8988T (cell line): ENCODE results near the gene CNBP.
"Not testable (repeated sequence)": the region's sequence is repeated elsewhere in the genome, so short reads cannot be mapped to it uniquely, and the experiment has no call there.

Experiments
- DNase-seq: peaks from one replicate; pipeline ENCODE4 v3.0.0; 2011

Gene CNBP

DNA sequence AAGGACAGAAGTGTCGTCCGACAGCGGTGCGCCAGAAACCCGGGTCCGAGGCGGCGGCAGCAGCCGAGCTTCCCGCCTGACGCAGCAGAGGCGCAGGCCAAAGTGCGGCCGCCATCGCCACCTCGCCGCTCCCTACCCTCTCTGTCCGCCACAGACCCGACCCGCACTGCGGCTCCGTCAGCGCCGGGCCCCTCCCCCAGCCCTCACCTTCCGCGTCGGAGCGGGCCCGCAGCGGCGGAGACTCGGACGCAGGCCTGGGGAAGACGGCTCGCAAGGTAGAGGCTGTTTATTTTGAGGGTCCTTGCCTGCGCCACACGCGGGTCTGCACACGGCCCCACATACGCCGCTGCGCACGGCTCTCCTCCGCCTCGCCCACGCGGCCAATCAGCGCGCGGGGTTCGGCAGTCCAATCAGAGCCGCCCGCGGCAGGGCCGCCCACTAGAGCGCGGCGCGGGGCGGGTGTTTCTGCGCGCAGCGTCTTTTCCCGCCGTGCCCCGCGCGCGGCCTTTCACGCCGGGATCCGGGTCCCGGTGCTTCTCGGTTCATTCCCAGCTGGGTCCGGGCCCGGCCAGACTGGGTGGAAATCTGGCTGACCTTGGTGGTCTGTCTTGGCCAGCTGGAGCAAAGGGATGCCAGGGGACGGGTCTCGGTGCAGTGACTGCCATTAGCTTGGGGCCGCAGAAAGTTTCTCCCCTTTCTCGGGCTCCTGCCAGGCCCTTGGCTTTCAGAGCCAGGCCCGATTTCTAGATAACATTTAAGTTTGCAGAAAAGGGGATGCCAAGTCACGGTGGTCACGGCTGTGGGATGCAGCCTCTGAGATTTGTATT, at the start of gene CNBP:
TSS of gene CNBP (minus strand) at position 328 of the 827 bp plus-strand sequence. CDS start 12,139 bp downstream, outside the sequence.
- peak; percentile 88 for DNase-seq

DNA sequence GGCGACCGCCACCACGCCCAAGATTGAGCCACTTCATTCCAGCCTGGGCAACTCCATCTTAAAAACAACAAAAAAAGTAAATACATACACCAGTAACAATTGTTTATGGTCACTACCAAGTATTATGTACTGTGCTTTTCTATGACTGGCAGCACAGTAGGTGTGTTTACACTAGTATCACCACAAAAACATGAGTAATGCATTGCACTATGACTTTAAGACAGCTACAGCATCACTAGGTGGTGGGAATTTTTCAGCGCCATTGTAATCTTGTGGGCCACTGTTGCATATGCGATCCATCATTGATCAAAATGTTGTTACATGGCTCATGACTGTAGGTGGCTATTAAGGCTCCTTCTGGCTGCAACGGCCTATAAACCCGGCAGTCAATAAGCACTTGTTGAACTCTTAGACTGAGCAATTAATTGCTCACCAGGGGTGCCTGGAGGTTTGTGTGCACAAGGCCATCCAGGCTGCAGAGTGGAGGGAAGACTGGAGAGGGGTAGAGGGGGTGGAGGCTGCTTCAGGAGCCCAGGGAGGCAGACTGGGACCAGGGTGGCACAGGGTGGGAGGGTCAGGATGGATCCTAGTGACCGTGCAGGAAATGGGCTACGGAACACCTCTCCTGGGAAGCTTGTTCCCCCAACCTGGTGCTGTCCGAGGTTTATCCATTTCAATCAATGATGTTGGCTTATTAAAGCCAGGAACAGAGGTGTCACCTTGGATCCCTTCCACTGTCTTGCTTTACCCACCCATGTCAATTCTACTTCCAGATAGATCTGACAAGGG, 47.8 kb upstream of the CNBP start:
- DNase-seq = no peak

DNA sequence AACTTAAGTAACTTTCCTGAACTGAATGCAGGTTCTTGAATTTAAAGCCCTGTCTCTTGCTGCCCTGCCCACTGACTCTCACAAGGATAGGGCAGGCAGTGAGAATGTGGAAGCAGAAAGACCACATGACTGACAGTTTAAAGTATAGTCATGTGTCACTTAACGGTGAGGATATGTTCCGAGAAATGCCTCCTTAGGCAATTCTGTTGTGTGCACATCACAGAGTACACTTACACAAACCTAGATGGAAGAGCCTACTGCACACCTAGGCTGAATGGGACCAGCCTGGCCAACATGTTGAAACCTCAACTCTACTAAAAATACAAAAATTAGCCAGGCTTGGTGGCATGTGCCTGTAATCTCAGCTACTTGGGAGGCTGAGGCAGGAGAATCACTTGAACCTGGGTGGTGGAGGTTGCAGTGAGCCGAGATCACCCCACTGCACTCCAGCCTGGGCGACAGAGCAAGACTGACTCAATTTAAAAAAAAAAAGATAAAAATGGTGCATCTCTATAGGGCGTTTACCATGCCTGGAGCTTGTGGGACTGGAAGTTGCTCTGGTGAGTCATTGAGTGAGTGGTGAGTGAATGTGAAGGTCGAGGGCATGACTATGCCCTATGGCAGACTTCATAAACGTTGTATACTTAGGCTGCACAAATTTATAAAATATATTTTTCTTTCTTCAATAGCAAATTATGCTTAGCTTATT, 46.8 kb upstream of the CNBP start:
- DNase-seq = no peak

DNA sequence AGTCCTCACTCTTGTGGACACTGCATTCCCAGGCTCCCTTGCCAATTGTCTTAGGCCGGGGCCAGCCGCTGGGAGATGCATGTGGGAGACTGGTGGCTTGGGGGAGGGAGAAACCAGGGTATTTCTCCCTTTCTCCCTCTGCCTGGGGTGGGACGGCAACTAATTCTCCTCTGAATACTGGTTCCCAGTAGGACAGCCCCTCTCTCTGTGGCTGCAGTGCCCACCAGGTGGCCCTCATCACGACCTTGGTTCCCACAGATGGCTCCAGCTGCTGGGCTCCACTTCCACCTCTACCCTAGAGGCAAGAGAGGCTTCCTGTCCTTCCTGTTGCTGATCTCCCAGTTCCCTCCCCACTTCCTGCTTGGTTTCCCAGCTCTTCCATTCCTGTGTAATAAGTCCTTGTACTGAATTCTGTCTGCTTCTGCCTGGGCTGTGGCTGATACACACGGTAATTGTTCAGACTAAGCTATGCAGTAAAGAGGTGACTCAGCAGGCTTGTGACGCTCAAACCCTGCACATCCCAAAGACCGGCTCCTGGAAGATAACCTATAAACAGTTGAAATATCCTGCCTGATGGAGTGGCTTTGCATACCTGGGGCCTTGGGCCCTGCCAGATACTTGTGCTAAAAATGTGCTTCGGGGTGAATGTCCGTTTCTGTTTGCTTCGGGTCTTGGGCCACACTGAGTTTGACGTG, 45.3 kb upstream of the CNBP start:
- no peak for DNase-seq

DNA sequence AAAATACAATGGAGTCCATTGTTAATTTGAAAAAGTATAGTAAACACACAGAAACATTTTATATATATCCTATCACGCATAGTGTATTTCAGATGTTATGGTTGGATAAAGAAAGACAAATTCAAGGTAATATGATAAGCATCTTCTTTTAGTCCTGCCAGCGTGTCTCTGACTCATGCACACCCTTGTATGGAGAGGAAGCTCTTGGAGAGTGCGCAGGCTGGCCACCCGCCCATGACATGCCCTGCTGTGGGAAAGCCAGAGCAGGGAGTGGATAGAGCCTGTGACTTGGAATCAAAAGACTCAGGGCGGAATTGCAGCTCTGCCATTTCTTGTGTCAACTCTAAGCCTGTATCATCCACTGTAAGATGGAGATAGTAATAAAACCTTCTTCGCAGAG, 42.7 kb upstream of the CNBP start:
- no peak for DNase-seq

DNA sequence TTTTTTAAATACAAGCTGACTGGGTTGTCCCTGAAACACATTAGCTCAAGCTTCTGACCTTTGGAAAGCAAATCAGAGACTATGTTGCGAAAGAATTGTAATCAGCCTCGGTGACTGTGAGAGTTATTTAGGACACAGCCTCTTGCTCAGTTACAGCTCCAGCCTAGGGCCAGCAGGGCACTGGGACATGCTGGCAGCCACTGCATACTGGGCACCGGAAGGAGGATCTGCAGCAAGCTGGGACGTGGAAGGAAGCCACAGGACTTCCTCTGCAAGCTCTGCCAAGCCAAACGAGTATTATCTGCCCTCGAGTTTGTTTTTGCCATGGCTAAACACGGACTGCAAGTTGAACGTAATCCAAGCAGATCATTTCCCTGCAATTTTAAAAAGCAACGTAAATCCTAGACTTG, 41.3 kb upstream of the CNBP start:
- DNase-seq = peak; percentile 51

DNA sequence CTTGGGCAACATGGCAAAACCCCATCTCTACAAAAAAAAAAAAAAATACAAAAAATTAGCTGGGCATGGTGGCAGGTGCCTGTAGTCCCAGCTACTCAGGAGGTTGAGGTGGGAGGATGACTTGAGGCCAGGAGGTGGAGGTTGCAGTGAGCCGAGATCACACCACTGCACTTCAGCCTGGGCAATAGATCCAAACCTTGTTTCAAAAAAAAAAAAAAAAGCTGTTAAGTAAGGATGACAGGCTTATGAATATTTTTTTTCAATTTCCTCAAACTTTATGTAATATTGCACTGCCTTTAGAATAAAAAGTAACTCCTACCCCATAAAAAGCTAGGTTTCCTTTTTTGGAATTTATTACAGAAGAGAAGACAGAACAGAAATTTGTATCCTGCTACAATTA, 40.7 kb upstream of the CNBP start:
- DNase-seq = not testable (repeated sequence)

DNA sequence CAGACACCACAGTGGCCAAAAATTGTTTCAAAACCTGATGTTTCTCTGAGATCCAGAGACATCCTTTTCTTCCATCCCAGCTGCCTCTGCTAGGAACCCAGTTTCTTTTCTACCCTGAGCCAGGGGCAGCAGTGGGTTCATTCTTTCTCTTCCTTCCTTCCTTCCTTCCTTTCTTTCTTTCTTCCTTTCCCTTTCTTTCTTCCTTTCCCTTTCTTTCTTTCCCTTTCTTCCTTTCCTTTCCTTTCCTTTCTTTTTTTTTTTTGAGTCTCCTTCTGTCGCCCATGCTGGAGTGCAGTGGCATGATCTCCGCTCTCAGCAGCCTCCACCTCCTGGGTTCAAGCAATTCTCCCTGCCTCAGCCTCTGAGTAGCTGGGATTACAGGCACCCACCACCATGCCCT, 35.0 kb upstream of the CNBP start:
- DNase-seq = no peak

DNA sequence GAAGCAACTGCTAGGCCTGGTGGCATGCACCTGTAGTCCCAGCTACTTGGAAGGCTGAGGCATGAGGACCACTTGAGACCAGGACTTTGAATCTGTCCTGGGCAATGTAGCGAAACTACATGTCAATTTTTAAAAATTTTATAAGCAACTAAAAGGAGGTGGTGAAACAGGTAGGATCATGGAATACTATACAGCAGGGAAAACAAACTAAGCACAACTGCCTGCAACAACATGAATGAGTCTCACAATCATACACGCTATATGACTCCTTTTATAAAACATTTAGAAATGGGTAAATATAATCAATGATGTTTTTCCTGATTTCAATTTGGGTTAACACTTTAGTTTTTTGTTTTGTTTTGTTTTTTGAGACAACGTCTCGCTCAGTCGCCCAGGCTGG, 29.5 kb upstream of the CNBP start:
- no peak for DNase-seq

DNA sequence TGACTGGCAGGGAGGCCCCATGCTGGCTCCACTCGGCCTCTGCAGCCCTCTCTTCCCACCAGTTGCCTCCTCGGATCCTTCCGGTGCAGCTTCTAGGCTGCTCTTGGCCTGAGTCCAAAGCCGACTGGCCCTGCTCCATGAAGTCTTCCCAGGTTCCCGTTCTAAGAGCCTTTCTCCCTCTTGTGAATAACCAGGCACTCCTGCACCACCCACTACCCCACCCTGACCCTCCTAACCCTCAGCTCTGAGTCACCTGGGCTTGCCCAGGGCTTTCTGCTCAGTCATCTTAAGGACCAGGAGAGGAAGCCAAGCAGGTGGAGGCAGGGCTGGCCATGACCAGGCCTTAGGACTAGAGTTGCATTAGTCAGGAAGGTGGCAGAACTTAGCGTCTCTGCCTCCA, 28.1 kb upstream of the CNBP start:
- DNase-seq = peak; percentile 36

DNA sequence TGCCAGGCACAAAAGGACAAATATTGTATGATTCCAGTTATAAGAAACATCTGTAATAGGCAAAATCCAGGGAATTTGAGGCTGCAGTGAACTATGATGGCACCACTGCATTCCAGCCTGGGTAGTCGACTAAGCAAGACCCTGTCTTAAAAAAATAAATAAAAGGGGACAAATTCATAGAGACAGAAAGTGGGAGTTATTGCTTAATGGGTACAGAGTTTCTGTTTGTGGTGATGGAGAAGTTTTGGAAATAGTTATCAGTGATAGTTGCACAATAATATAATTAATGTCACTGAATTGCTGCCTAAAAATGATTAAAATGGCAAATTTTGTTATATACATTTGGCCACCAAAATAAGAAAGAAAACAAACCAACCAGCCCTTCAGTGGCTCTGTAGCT, 27.6 kb upstream of the CNBP start:
- no peak for DNase-seq

DNA sequence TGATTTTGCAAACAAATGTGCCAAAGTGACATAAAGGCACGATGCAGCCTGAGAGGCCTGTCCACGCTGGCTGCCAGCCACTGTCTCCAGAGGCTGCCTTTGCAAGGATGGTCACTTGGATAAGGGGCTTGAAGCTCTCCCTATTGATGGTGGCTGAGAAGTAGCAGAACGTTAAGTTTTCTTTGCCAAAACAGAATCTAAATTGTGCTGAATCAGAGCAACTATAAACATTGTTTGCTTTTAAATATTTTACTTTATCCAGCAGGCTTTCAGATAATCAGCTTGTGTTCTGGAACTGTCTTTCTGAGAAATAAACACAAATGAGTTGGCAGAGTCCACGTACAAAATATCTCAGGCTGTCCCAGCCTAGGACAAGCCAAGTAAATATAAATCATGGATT, 23.8 kb upstream of the CNBP start:
- no peak for DNase-seq

DNA sequence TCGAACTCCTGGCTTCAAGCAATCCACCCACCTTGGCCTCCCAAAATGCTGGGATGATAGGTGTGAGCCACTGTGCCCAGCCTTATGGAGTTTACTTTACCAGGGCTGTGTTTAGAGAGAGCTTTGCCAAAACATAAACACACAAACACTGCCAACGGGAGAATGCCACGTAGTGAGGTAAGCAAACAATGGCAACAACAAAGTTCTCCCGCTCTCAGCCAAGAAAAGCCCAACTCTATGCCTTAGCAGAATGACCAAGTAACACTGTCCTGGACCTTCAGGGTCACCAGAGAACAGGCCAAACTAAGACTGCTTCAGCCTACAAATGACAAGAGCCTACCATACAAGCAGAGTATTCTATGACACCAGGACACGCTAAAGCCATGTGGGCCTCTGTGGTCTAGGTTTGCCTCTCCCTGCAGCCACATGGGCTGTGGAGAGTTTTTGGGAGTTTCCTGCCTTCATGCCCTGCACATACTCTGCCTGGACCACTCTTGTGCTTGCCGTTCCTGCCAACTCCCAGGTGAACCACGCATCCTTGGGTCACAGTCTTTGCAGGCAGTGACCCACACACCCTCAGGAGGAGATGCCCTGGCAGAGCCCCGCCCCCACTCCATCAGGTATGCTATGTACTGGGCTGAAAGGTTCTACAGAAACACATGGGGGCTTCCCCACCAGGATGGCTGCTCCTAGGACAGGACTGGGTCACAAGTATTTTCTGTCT, 21.6 kb upstream of the CNBP start:
- DNase-seq = no peak

DNA sequence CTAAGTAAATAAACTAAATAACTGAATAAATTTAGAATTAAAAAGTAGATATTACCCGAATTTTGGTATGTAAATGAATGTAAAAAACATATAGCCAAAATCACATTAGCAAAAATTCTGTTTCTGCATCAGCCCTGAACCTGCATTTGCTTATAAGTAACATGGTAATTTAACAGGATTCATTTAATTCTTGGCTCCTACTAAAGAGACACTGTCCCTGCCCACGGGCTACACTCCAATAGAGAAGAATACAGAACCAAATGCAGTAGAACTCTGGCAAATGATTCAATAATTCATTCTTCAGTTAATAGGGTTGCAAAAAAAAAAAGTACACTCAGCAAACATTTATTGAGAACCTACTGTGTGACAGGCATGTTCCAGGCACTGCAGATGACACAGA, 20.8 kb upstream of the CNBP start:
- no peak for DNase-seq

DNA sequence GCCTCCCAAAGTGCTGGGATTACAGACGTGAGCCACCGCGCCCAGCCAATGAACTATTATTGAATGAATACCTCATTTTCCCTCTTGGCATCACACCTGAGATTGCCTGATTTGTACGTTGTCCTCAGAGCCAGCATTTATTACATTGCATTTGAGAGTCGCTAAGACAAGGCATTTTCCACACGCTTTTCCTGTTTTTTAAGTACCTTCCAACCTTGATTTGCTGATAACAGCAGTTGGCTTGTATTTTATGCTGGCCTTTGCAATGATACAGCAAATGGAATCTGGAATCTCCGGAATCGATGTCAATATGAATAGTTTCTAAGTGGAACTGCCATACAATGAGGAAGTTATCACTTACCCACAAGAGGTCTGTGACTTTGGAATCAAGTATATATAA, 15.7 kb upstream of the CNBP start:
- DNase-seq = no peak

DNA sequence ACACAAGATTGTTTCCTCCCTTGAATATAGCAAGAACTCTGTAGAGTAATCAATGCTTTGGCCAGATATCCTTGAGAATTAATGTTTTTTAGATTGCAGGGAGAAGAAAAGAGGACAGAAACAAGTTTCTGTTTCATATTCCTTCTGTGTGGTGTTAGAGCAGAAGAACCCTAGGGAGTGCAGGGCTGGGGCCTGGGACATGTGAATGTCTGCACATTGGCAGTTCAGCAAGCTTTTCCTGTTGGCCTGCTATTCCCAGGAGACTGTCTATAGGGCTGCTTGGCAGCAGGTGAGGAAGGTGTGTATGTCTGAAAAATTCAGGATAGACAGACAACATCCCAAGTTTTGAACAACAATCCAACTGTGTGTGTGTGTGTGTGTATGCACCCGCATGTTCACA, 13.6 kb upstream of the CNBP start:
- DNase-seq = no peak

DNA sequence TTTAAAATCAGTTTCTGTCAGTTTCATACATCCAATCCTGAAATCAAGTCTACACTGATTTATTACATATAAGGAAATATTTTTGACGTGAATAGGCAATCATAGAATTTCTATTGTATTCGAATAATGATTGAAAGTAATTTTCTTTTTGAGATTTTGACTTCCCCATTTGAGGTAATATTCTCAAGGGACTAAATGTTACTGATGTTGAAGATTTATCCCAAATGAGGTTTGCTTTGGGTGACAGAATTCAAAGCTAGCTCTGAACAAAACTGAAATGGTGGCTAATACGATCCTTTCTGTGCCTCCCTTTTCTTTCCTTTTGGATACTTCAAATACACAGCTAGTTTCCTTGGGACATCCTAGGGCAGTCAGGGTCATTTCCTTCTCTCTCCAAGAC, 12.9 kb upstream of the CNBP start:
- no peak for DNase-seq

DNA sequence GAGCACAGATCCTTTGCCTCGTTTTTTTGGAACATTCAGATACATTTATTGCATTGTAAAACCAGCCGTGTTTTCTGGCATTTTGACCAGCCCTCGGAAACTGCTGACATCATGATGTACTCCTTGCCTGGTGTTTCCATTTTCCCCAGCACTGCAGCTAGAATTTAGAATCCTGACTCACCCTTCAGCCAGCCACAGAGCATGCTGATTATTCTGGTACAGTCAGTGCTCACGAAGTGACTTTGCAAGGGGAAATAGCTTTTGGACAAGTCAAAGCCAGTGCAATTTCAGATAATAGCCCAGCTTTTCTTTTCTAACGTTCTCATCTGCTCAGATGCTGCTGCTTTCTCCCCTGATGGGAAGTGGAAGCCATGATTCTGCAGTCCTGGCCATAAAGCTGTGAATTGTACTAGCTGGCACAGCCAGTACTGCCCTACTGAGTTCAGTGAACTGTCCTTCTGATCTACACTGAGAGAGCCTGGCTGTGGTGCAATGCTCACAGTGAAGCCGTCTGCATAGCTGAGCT, 12.1 kb upstream of the CNBP start:
- DNase-seq = no peak

DNA sequence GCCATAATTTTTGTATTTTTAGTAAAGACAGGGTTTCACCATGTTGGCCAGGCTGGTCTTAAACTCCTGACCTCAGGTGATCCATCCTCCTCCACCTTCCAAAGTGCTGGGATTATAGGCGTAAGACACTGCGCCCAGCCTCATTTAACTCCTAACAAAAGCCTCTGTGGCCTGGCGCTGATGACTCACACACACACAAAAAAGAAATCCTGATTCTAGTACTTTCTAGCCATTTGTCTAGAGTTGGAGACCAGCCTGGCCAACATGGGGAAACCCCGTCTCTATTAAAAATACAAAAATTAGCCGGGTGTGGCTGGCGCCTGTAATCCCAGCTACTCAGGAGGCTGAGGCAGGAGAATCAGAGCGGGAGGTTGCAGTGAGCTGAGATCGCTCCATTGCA, 6.1 kb upstream of the CNBP start:
- not testable (repeated sequence) for DNase-seq

DNA sequence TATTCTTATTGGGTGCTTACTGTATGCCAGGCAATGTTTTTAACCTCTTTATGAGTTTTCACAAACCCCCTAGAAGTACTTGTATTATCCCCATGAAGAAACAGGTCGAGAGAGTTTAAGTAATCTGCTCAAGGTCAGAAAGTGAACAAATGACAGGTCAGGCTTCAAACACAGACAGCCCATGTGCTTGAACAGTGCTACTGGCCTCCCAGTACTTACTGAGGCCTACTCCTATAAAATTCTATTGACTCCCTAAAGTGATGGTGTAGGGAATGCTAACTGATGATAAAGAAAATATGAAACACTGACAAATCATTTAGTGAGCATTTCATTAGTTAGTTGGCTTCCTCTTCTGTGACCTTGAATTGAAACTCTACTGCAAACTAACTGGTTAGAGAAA, 4.2 kb upstream of the CNBP start:
- no peak for DNase-seq

DNA sequence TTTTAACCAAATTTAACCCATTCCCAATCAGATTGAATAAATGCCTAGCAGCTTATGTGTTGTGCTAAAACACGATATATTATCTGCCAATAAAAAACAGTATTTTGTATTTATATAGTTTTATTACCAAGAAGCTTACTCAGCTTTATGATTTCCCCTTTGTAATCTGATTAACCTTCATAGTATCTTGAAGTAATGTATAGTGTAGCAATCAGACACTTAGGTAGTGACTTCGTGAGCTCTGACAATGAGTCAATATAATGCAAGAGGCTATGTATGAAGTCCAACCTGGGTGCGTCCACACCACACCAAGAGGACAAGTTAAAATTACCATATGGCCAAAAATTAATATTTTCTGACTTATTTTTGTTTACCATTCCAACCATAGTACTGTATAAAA, 2.1 kb upstream of the CNBP start:
- DNase-seq = no peak
